Measurements from ENCODE around the gene RNF150.

DNA sequence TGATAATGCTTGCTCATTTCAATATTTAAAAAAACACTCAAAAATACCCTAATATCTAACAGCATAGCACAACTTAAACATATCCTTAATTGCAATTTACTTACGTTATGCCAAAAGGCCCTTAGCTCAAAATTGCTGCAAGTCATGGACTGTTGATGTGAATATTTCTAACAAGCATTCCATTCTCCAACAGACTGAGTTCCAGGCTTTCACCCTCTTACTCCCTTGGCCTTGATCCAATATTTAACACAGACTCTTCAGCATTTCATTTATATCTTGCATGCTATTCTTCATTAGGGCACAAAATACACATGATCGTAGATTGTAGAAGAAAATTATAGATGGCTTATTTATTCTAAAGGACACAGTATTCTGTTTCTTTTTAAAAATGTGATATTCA is 96.5 kb downstream of the RNF150 start:
- TF ChIP-seq, protein P1, sequence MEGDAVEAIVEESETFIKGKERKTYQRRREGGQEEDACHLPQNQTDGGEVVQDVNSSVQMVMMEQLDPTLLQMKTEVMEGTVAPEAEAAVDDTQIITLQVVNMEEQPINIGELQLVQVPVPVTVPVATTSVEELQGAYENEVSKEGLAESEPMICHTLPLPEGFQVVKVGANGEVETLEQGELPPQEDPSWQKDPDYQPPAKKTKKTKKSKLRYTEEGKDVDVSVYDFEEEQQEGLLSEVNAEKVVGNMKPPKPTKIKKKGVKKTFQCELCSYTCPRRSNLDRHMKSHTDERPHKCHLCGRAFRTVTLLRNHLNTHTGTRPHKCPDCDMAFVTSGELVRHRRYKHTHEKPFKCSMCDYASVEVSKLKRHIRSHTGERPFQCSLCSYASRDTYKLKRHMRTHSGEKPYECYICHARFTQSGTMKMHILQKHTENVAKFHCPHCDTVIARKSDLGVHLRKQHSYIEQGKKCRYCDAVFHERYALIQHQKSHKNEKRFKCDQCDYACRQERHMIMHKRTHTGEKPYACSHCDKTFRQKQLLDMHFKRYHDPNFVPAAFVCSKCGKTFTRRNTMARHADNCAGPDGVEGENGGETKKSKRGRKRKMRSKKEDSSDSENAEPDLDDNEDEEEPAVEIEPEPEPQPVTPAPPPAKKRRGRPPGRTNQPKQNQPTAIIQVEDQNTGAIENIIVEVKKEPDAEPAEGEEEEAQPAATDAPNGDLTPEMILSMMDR (IDR thresholded peaks at IDR 0.05) = no peak
- TF ChIP-seq POLR2A (IDR thresholded peaks at IDR 0.05) = no peak

All from tibial nerve (tissue), 3 donors.